ENCODE results near the gene CHD1.

Gene CHD1

DNA sequence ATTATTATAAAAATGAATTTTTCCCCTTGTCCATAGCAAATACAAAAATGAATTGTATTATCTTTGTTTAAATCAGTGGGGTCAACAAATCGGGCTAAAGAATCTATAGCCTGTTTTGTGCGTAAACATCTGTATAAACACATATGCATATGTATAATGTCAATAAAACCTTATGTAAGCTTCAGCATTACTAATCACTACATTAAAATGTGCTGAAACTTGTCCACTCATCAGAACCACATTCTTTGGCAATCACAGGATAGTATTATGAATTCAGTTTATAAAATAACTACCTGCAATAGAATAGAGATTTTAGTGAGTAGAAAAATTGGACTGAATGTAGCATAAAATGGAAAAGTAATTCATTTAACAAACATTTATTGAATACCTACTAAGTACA, 124.7 kb downstream of the CHD1 start:
- DNase-seq, result no peak
